CD4-positive, alpha-beta memory T cell (primary cell): Measurements from ENCODE around the gene NDUFAF8. TPM values are rescaled to one million over a fixed set of nuclear protein-coding genes. Genes with fewer than 3 reads are reported as not detected.

Source experiments
- CTCF ChIA-PET: fragments of 350-600 bp; sonication (Branson Sonifier 250); formaldehyde crosslinking; loops from one replicate; lab custom pipeline; 2021; ENCODE audit warnings: inconsistent platforms; ENCODE audit not compliant: partially characterized antibody; lab: Charles Lee
- POLR2A ChIA-PET: fragments of 350-600 bp; sonication (Branson Sonifier 250); formaldehyde crosslinking; loops from one replicate; lab custom pipeline; 2021; ENCODE audit not compliant: partially characterized antibody; lab: Charles Lee
- DNase-seq, 5 donors: peaks; one replicate each; pipeline versions ENCODE4 v3.0.0 to v3.0.0-alpha.2; 2020 to 2022; ENCODE audit warnings: mixed read lengths in 1 of 5
- H3K27ac ChIP-seq: one replicate; pipeline ENCODE4 v1.7.0; 2013; ENCODE audit warnings: low read depth, low read length
- H3K27me3 ChIP-seq: 2 replicates; pipeline ENCODE4 v1.7.0; 2013; ENCODE audit warnings: mild to moderate bottlenecking, low read length, moderate library complexity; ENCODE audit not compliant: insufficient read depth
- H3K36me3 ChIP-seq: 2 replicates; pipeline ENCODE4 v1.7.0; 2013; ENCODE audit warnings: mild to moderate bottlenecking, low read length, moderate library complexity; ENCODE audit not compliant: insufficient read depth
- H3K4me1 ChIP-seq: 2 replicates; pipeline ENCODE4 v1.7.0; 2013; ENCODE audit warnings: mild to moderate bottlenecking, low read length, moderate library complexity; ENCODE audit not compliant: insufficient read depth
- H3K4me3 ChIP-seq, 2 donors: one replicate each; pipeline ENCODE4 v1.7.0; 2013; ENCODE audit warnings: low read length in 2 of 2, mild to moderate bottlenecking in 1 of 2
- H3K9me3 ChIP-seq, 2 donors: one replicate each; pipeline ENCODE4 v1.7.0; 2013; ENCODE audit warnings: low read length in 2 of 2, control low read depth in 1 of 2; ENCODE audit not compliant: control insufficient read depth in 1 of 2
- H3K27ac Mint-ChIP-seq, 7 donors: one replicate each; pipeline ENCODE4 v1.8.0; 2020 to 2021; ENCODE audit warnings: mixed read lengths in 7 of 7, mild to moderate bottlenecking in 6 of 7, inconsistent platforms in 3 of 7, moderate library complexity in 3 of 7
- H3K27me3 Mint-ChIP-seq, 2 donors: one replicate each; pipeline ENCODE4 v1.8.0; 2020 to 2021; ENCODE audit warnings: mixed read lengths in 2 of 2
- H3K36me3 Mint-ChIP-seq, 2 donors: one replicate each; pipeline ENCODE4 v1.8.0; 2020 to 2021; ENCODE audit warnings: mixed read lengths in 2 of 2, inconsistent platforms in 1 of 2, mild to moderate bottlenecking in 1 of 2
- H3K4me1 Mint-ChIP-seq, 4 donors: one replicate each; pipeline ENCODE4 v1.8.0; 2020 to 2021; ENCODE audit warnings: mixed read lengths in 4 of 4, mild to moderate bottlenecking in 1 of 4
- H3K4me3 Mint-ChIP-seq, 8 donors: one replicate each; pipeline ENCODE4 v1.8.0; 2020 to 2021; ENCODE audit warnings: mixed read lengths in 8 of 8, mild to moderate bottlenecking in 7 of 8, moderate library complexity in 6 of 8, inconsistent platforms in 3 of 8
- H3K9me3 Mint-ChIP-seq, 8 donors: one replicate each; pipeline ENCODE4 v1.8.0; 2020 to 2021; ENCODE audit warnings: mixed read lengths in 8 of 8, mild to moderate bottlenecking in 5 of 8, inconsistent platforms in 3 of 8, moderate library complexity in 1 of 8
- intact Hi-C: fragments of 100-400 bp; cut with micrococcal nuclease; formaldehyde crosslinking; loops from one replicate; pipeline ENCODE4 v1.15.1; 2023
- polyA plus RNA-seq, 2 donors: library from polyadenylated mRNA; unstranded; fragments of 300-500 nt; fragmentation: Illumina TruSeq; gene quantifications; one replicate each; pipeline ENCODE4 v1.2.3, GENCODE V29; 2021
- total RNA-seq, 2 experiments: library from RNA; stranded (reverse); gene quantifications; one replicate each; pipeline ENCODE4 v1.2.3, GENCODE V29; 2021

Gene NDUFAF8
- total and polyA plus RNA-seq, 4 experiments from 2014 or later: 40.1 to 78.6 (median 54.8) TPM

GRCh38 chr17:81265576-81265975 lies 26.5 kb downstream of the NDUFAF8 start:
- no peaks in the 10 kb centered on the region for H3K27me3 Mint-ChIP-seq
- Histone ChIP-seq H3K9me3 (no peaks in the 10 kb centered on the region), H3K27me3 (no peaks in the 10 kb centered on the region), H3K4me1 (no peaks in the 10 kb centered on the region), H3K4me3 (no peak overlapping the region), H3K36me3 (peaks cover 53% of the 10 kb centered on the region), H3K27ac (no peak overlapping the region)
- no peak overlapping the region for H3K4me3 Mint-ChIP-seq
- no peaks in the 10 kb centered on the region for H3K9me3 Mint-ChIP-seq
- H3K4me1 Mint-ChIP-seq: peaks cover 0 to 12% (median 5%) of the 10 kb centered on the region in 4 donors
- H3K36me3 Mint-ChIP-seq: peaks cover 25 to 59% of the 10 kb centered on the region in 2 donors
- intact Hi-C loops: no loop called here
- H3K27ac Mint-ChIP-seq: no peak overlapping the region
- DNase-seq: no peak
- POLR2A ChIA-PET: no interaction called here
- CTCF ChIA-PET: no interaction called here

- peaks cover 57% of the 10 kb centered on the region for H3K36me3 ChIP-seq
- no peaks in the 10 kb centered on the region for H3K9me3 Mint-ChIP-seq
- H3K27ac ChIP-seq: no peak overlapping the region
- H3K4me1 ChIP-seq: no peaks in the 10 kb centered on the region
- H3K27ac Mint-ChIP-seq: peak overlapping the region in 4 of 7 donors; percentile 5 to 54 (median 26)
- H3K9me3 ChIP-seq: no peaks in the 10 kb centered on the region
- H3K36me3 Mint-ChIP-seq: peaks cover 29 to 60% of the 10 kb centered on the region in 2 donors
- no peak for DNase-seq
- no peak overlapping the region for H3K4me3 ChIP-seq
- no peaks in the 10 kb centered on the region for H3K27me3 Mint-ChIP-seq
- H3K4me1 Mint-ChIP-seq: peaks cover 0 to 13% (median 5%) of the 10 kb centered on the region in 4 donors
- H3K4me3 Mint-ChIP-seq: no peak overlapping the region
- intact Hi-C loops: no loop called here
- ChIA-PET POLR2A (no interaction called here), CTCF (no interaction called here)
- H3K27me3 ChIP-seq: no peaks in the 10 kb centered on the region
Measured at GRCh38 chr17:81267390-81268067, 28.4 kb downstream of the NDUFAF8 start.

- H3K4me1 Mint-ChIP-seq: peaks cover 0 to 19% (median 8%) of the 10 kb centered on the region in 4 donors
- no peak for DNase-seq
- intact Hi-C loops: no loop called here
- no peak overlapping the region for H3K4me3 Mint-ChIP-seq
- Histone ChIP-seq H3K27me3 (no peaks in the 10 kb centered on the region), H3K27ac (no peak overlapping the region), H3K9me3 (no peaks in the 10 kb centered on the region), H3K4me3 (no peak overlapping the region), H3K36me3 (peaks cover 72% of the 10 kb centered on the region), H3K4me1 (no peaks in the 10 kb centered on the region)
- H3K27me3 Mint-ChIP-seq: no peaks in the 10 kb centered on the region
- no peaks in the 10 kb centered on the region for H3K9me3 Mint-ChIP-seq
- peak overlapping the region in 1 of 7 donors; percentile 48 for H3K27ac Mint-ChIP-seq
- peaks cover 38 to 68% of the 10 kb centered on the region in 2 donors for H3K36me3 Mint-ChIP-seq
- CTCF ChIA-PET: no interaction called here
- POLR2A ChIA-PET: no interaction called here
Measured at GRCh38 chr17:81270279-81270678, 31.2 kb downstream of the NDUFAF8 start.

DNA sequence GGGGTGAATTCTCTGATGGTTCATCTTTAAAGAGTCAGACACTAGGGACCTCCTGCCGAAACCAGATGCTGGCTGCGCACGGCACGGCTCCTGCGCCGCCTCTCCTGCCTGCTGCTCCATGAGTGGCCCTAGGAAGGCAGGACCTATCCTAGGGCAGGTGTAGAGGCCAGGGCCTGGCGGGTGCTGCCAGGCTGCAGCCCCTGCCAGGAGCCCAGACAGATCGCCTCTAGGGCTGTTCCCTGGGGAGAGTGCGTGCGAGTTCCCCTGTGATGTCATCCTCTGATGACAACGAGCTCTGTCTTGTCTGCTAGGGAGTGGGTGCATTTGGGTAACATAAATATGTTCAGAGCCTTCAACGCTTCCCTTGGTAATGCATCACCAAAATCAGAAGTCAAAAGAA lies 32.1 kb downstream of the NDUFAF8 start:
- POLR2A ChIA-PET: no interaction called here
- H3K4me1 Mint-ChIP-seq: peaks cover 0 to 19% (median 8%) of the 10 kb centered on the region in 4 donors
- intact Hi-C loops: no loop called here
- no peak overlapping the region for H3K4me3 Mint-ChIP-seq
- Histone ChIP-seq H3K4me1 (no peaks in the 10 kb centered on the region), H3K27me3 (no peaks in the 10 kb centered on the region), H3K27ac (no peak overlapping the region), H3K36me3 (peaks cover 71% of the 10 kb centered on the region), H3K4me3 (no peak overlapping the region), H3K9me3 (no peaks in the 10 kb centered on the region)
- peaks cover 38 to 64% of the 10 kb centered on the region in 2 donors for H3K36me3 Mint-ChIP-seq
- no peak overlapping the region for H3K27ac Mint-ChIP-seq
- no peak for DNase-seq
- H3K9me3 Mint-ChIP-seq: no peaks in the 10 kb centered on the region
- CTCF ChIA-PET: no interaction called here
- no peaks in the 10 kb centered on the region for H3K27me3 Mint-ChIP-seq

GRCh38 chr17:81272616-81273015 lies 33.5 kb downstream of the NDUFAF8 start:
- ChIA-PET POLR2A (no interaction called here), CTCF (no interaction called here)
- Histone ChIP-seq H3K27me3 (no peaks in the 10 kb centered on the region), H3K27ac (no peak overlapping the region), H3K9me3 (no peaks in the 10 kb centered on the region), H3K4me3 (no peak overlapping the region), H3K4me1 (no peaks in the 10 kb centered on the region), H3K36me3 (peaks cover 75% of the 10 kb centered on the region)
- peak overlapping the region in 5 of 7 donors; percentile 52 to 88 (median 70) for H3K27ac Mint-ChIP-seq
- no peaks in the 10 kb centered on the region for H3K9me3 Mint-ChIP-seq
- peaks cover 30 to 64% of the 10 kb centered on the region in 2 donors for H3K36me3 Mint-ChIP-seq
- H3K4me1 Mint-ChIP-seq: peaks cover 0 to 17% (median 6%) of the 10 kb centered on the region in 4 donors
- no peak for DNase-seq
- no peaks in the 10 kb centered on the region for H3K27me3 Mint-ChIP-seq
- intact Hi-C loops: no loop called here
- H3K4me3 Mint-ChIP-seq: peak overlapping the region in 3 of 8 donors; percentile 46 to 73 (median 53)

DNA sequence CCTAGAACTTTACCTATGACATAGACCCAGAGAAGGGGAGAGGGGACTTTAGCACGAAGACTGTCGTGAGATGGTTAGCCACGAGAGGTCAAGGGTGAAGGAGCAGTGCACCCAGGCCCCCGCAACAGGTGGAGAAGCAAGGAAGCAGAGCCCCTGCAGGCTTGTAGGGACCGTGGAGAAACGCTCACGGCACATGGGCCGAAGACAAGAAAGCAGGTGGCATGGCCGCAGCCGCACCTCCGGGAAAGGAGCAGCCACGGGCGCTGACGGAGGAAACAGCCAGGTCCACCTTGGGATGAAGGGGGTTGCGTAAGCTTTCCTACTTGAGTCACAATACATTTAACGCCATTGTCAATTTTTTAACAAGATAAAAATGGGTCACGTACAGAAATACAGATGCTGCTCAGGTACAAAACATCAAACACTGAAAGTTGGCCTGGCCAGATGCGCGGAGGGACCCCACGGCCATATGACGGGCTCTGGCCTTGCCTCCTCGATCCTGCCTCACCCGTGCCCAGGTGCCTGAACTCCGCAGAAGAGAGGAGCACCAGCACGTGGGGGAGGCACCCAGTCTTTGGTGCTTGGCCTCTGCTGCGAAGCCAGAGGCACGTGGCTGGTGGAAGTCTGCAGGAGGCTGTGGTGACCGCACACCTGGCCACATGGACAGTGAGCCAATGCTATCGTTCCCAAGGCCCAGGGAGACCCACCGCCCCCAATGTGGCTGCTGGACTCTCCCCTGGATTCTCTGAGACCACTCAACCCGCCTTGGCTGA lies 34.8 kb downstream of the NDUFAF8 start:
- H3K9me3 Mint-ChIP-seq: no peaks in the 10 kb centered on the region
- H3K4me3 Mint-ChIP-seq: peak overlapping the region in 1 of 8 donors; percentile 41
- no peaks in the 10 kb centered on the region for H3K4me1 ChIP-seq
- POLR2A ChIA-PET: no interaction called here
- no peaks in the 10 kb centered on the region for H3K27me3 ChIP-seq
- H3K27me3 Mint-ChIP-seq: no peaks in the 10 kb centered on the region
- peaks cover 0 to 14% (median 5%) of the 10 kb centered on the region in 4 donors for H3K4me1 Mint-ChIP-seq
- peaks cover 76% of the 10 kb centered on the region for H3K36me3 ChIP-seq
- DNase-seq: no peak
- peak overlapping the region in 1 of 7 donors; percentile 3 for H3K27ac Mint-ChIP-seq
- intact Hi-C loops: no loop called here
- H3K36me3 Mint-ChIP-seq: peaks cover 21 to 59% of the 10 kb centered on the region in 2 donors
- CTCF ChIA-PET: no interaction called here
- H3K9me3 ChIP-seq: no peaks in the 10 kb centered on the region
- H3K4me3 ChIP-seq: no peak overlapping the region
- no peak overlapping the region for H3K27ac ChIP-seq

DNA sequence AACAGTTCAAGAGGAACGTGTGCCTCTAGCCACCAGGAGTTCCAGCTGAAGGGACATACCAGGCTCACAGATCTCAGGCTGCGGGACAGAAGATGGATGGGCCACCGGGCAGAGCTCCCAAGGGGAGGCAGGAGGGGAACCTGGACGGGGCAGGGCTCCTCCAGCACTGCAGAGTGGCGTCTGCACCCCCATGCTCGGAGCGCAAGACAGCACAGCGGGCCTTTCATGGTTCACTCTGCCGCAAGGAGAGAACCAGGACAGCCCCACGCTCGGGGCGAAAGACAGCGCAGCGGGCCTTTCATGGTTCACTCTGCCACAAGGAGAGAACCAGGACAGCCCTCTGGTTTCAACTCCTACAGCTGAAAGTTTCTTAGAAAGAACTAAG lies 35.3 kb downstream of the NDUFAF8 start:
- DNase-seq: no peak
- intact Hi-C loops: no loop called here
- Mint-ChIP-seq H3K27me3 (no peaks in the 10 kb centered on the region), H3K27ac (no peak overlapping the region), H3K9me3 (no peaks in the 10 kb centered on the region), H3K36me3 (peaks cover 21 to 58% of the 10 kb centered on the region in 2 donors), H3K4me1 (peaks cover 0 to 13% (median 4%) of the 10 kb centered on the region in 4 donors), H3K4me3 (peak overlapping the region in 1 of 8 donors; percentile 41)
- H3K4me3 ChIP-seq: no peak overlapping the region
- no peaks in the 10 kb centered on the region for H3K27me3 ChIP-seq
- ChIA-PET POLR2A (no interaction called here), CTCF (no interaction called here)
- no peaks in the 10 kb centered on the region for H3K9me3 ChIP-seq
- H3K27ac ChIP-seq: no peak overlapping the region
- peaks cover 73% of the 10 kb centered on the region for H3K36me3 ChIP-seq
- H3K4me1 ChIP-seq: no peaks in the 10 kb centered on the region
